ENCODE measurements around the gene RAB30. TPM values are rescaled to one million over a fixed set of nuclear protein-coding genes. Genes with fewer than 3 reads are reported as not detected.

Gene RAB30, protein sequence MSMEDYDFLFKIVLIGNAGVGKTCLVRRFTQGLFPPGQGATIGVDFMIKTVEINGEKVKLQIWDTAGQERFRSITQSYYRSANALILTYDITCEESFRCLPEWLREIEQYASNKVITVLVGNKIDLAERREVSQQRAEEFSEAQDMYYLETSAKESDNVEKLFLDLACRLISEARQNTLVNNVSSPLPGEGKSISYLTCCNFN
- total RNA-seq: 10 to 100 TPM in 4 of 5 experiments, 1 to 10 TPM in 1; 7.4 to 50.2 (median 24.7) TPM
- polyA plus RNA-seq: 10 to 100 TPM; 14.1 to 22.9 TPM
- 50.7 reads per million, percentile 71 among the genes with 10 or more reads in this experiment for total RNA-seq

- peaks cover 0 to 43% (median 19%) of the 10 kb centered on the region in 7 donors for H3K4me1 Mint-ChIP-seq
- ATAC-seq (peak; percentile 97), DNase-seq (peak; percentile 72 to 98 (median 92))
- H3K4me1 ChIP-seq (ENCODE audit: control insufficient read depth in 2 of 2, insufficient read depth in 2 of 2, low read length in 2 of 2): peaks cover 26 to 33% of the 10 kb centered on the region in 2 donors
- H3K27ac Mint-ChIP-seq: no peak within 1 kb of the TSS
- intact Hi-C loops (cut with micrococcal nuclease): loop anchor here (1.0 to 5.0 kb wide), 15 partner anchors 8 to 354 kb away; partner anchors contain the start of genes ANKRD42 (in 2 of the 2), CCDC90B (in 2 of the 2) and DDIAS (in 2 of the 2)
- H3K36me3 ChIP-seq (ENCODE audit: control insufficient read depth in 2 of 3, insufficient read depth in 3 of 3, low read length in 3 of 3): peaks cover 0 to 5% (median 0%) of the 10 kb centered on the region in 3 experiments
- CTCF ChIA-PET: interaction anchor here (0.5 to 1.6 kb wide), 5 partner anchors 85 to 190 kb away, joined by 3 to 5 read pairs (median 3); partner anchors contain the start of gene PCF11
- peak within 1 kb of the TSS; percentile 92 for H3K27ac ChIP-seq (ENCODE audit: low read depth, low read length)
- H3K4me3 ChIP-seq (ENCODE audit: low read length): peak within 1 kb of the TSS; percentile 89
- peaks cover 0 to 4% (median 0%) of the 10 kb centered on the region in 5 donors for H3K27me3 Mint-ChIP-seq
- H3K9me3 Mint-ChIP-seq: no peaks in the 10 kb centered on the region
- no peak within 1 kb of the TSS for H3K4me3 Mint-ChIP-seq
- no peaks in the 10 kb centered on the region for H3K27me3 ChIP-seq (ENCODE audit: control insufficient read depth in 2 of 2, insufficient read depth in 2 of 2, low read length in 2 of 2)
- peaks cover 0 to 28% (median 18%) of the 10 kb centered on the region in 5 donors for H3K36me3 Mint-ChIP-seq
- POLR2A ChIA-PET: interaction anchor here (0.5 to 7.8 kb wide), 25 partner anchors 9 to 205 kb away, joined by 3 to 140 read pairs (median 5); partner anchors contain the start of genes ANKRD42, DDIAS, PCF11 and PRCP
- no peaks in the 10 kb centered on the region for H3K9me3 ChIP-seq (ENCODE audit: control insufficient read depth in 2 of 3, low read length in 3 of 3)
Observed at GRCh38 chr11:83071567-83072349, at the start of gene RAB30. TSS of gene RAB30 (minus strand) at chr11:83071897. CDS start at chr11:82997316, 74,581 bp downstream.

- no peak overlapping the region for H3K4me3 ChIP-seq (ENCODE audit: low read length)
- intact Hi-C loops (cut with micrococcal nuclease): loop anchor here in 1 of 2 donors (1.0 kb wide), 1 partner anchor 73 kb away; the partner anchor contains the start of gene ANKRD42
- ChIA-PET CTCF (interaction anchor here (0.7 to 1.0 kb wide), 3 partner anchors 47 to 253 kb away, joined by 3 to 4 read pairs (median 4); partner anchors contain the start of gene DDIAS), POLR2A (interaction anchor here (0.6 to 15.5 kb wide), 4 partner anchors 15 to 46 kb away, joined by 3 to 192 read pairs (median 5); partner anchors contain the start of gene PCF11)
- H3K4me1 ChIP-seq (ENCODE audit: control insufficient read depth in 2 of 2, insufficient read depth in 2 of 2, low read length in 2 of 2): peaks cover 21 to 53% of the 10 kb centered on the region in 2 donors
- H3K36me3 ChIP-seq (ENCODE audit: control insufficient read depth in 2 of 3, insufficient read depth in 3 of 3, low read length in 3 of 3): no peaks in the 10 kb centered on the region
- no peaks in the 10 kb centered on the region for H3K27me3 Mint-ChIP-seq
- H3K27me3 ChIP-seq (ENCODE audit: control insufficient read depth in 2 of 2, insufficient read depth in 2 of 2, low read length in 2 of 2): no peaks in the 10 kb centered on the region
- peaks cover 16 to 77% (median 69%) of the 10 kb centered on the region in 7 donors for H3K4me1 Mint-ChIP-seq
- peak overlapping the region in 2 of 10 donors; percentile 25 to 36 for H3K4me3 Mint-ChIP-seq
- peaks cover 0 to 2% (median 0%) of the 10 kb centered on the region in 5 donors for H3K36me3 Mint-ChIP-seq
- DNase-seq (no peak), ATAC-seq (no peak)
- H3K9me3 Mint-ChIP-seq: no peaks in the 10 kb centered on the region
- H3K27ac ChIP-seq (ENCODE audit: low read depth, low read length): peak overlapping the region; percentile 38
- no peaks in the 10 kb centered on the region for H3K9me3 ChIP-seq (ENCODE audit: control insufficient read depth in 2 of 3, low read length in 3 of 3)
- H3K27ac Mint-ChIP-seq: peak overlapping the region in 8 of 9 donors; percentile 79 to 99 (median 95)
Observed at GRCh38 chr11:83120327-83120726, 48.6 kb upstream of the RAB30 start.

- ChIA-PET CTCF (no interaction called here), POLR2A (interaction anchor here (15.5 kb wide), 1 partner anchor 38 kb away, joined by 192 read pairs; the partner anchor contains the start of gene PCF11)
- Mint-ChIP-seq H3K36me3 (peaks cover 0 to 4% (median 0%) of the 10 kb centered on the region in 5 donors), H3K27me3 (no peaks in the 10 kb centered on the region), H3K9me3 (no peaks in the 10 kb centered on the region), H3K4me1 (peaks cover 15 to 86% (median 77%) of the 10 kb centered on the region in 7 donors), H3K4me3 (peak overlapping the region in 3 of 10 donors; percentile 61 to 92 (median 76)), H3K27ac (peak overlapping the region in 8 of 9 donors; percentile 79 to 99 (median 96))
- ATAC-seq (no peak), DNase-seq (no peak)
- H3K27me3 ChIP-seq (ENCODE audit: control insufficient read depth in 2 of 2, insufficient read depth in 2 of 2, low read length in 2 of 2): no peaks in the 10 kb centered on the region
- intact Hi-C loops (cut with micrococcal nuclease): no loop called here
- H3K36me3 ChIP-seq (ENCODE audit: control insufficient read depth in 2 of 3, insufficient read depth in 3 of 3, low read length in 3 of 3): no peaks in the 10 kb centered on the region
- H3K9me3 ChIP-seq (ENCODE audit: control insufficient read depth in 2 of 3, low read length in 3 of 3): no peaks in the 10 kb centered on the region
- peak overlapping the region; percentile 36 for H3K27ac ChIP-seq (ENCODE audit: low read depth, low read length)
- H3K4me1 ChIP-seq (ENCODE audit: control insufficient read depth in 2 of 2, insufficient read depth in 2 of 2, low read length in 2 of 2): peaks cover 27 to 53% of the 10 kb centered on the region in 2 donors
- no peak overlapping the region for H3K4me3 ChIP-seq (ENCODE audit: low read length)
Observed at GRCh38 chr11:83119216-83119615, 47.5 kb upstream of the RAB30 start.

GRCh38 chr11:83118814-83119213, 47.1 kb upstream of the RAB30 start:
- Mint-ChIP-seq H3K36me3 (peaks cover 0 to 4% (median 0%) of the 10 kb centered on the region in 5 donors), H3K9me3 (no peaks in the 10 kb centered on the region), H3K27me3 (no peaks in the 10 kb centered on the region), H3K4me3 (peak overlapping the region in 7 of 10 donors; percentile 18 to 92 (median 42)), H3K27ac (peak overlapping the region; percentile 60 to 99 (median 96)), H3K4me1 (peaks cover 14 to 86% (median 75%) of the 10 kb centered on the region in 7 donors)
- Histone ChIP-seq H3K4me1 (ENCODE audit: control insufficient read depth in 2 of 2, insufficient read depth in 2 of 2, low read length in 2 of 2) (peaks cover 27 to 53% of the 10 kb centered on the region in 2 donors), H3K27ac (ENCODE audit: low read depth, low read length) (peak overlapping the region; percentile 36), H3K36me3 (ENCODE audit: control insufficient read depth in 2 of 3, insufficient read depth in 3 of 3, low read length in 3 of 3) (no peaks in the 10 kb centered on the region), H3K9me3 (ENCODE audit: control insufficient read depth in 2 of 3, low read length in 3 of 3) (no peaks in the 10 kb centered on the region), H3K4me3 (ENCODE audit: low read length) (no peak overlapping the region), H3K27me3 (ENCODE audit: control insufficient read depth in 2 of 2, insufficient read depth in 2 of 2, low read length in 2 of 2) (no peaks in the 10 kb centered on the region)
- DNase-seq (no peak), ATAC-seq (no peak)
- intact Hi-C loops (cut with micrococcal nuclease): loop anchor here in 1 of 2 donors (1.0 kb wide), 2 partner anchors 10 to 159 kb away; no protein-coding TSS in a partner anchor
- ChIA-PET POLR2A (interaction anchor here (0.6 to 15.5 kb wide), 5 partner anchors 9 to 143 kb away, joined by 3 to 192 read pairs (median 6); partner anchors contain the start of genes PCF11 and RAB30), CTCF (interaction anchor here (0.8 kb wide), 1 partner anchor 222 kb away, joined by 3 read pairs; no protein-coding TSS in a partner anchor)

GRCh38 chr11:83116015-83116641, 44.4 kb upstream of the RAB30 start:
- DNase-seq: no peak
- Histone ChIP-seq H3K4me3 (ENCODE audit: low read length) (peak overlapping the region; percentile 31), H3K27me3 (ENCODE audit: control insufficient read depth in 2 of 2, insufficient read depth in 2 of 2, low read length in 2 of 2) (no peaks in the 10 kb centered on the region), H3K36me3 (ENCODE audit: control insufficient read depth in 2 of 3, insufficient read depth in 3 of 3, low read length in 3 of 3) (no peaks in the 10 kb centered on the region), H3K27ac (ENCODE audit: low read depth, low read length) (no peak overlapping the region), H3K9me3 (ENCODE audit: control insufficient read depth in 2 of 3, low read length in 3 of 3) (no peaks in the 10 kb centered on the region), H3K4me1 (ENCODE audit: control insufficient read depth in 2 of 2, insufficient read depth in 2 of 2, low read length in 2 of 2) (peaks cover 27 to 37% of the 10 kb centered on the region in 2 donors)
- Mint-ChIP-seq H3K9me3 (no peaks in the 10 kb centered on the region), H3K36me3 (peaks cover 0 to 10% (median 1%) of the 10 kb centered on the region in 5 donors), H3K4me3 (peak overlapping the region; percentile 46 to 95 (median 90)), H3K27ac (peak overlapping the region; percentile 12 to 98 (median 74)), H3K4me1 (peaks cover 9 to 67% (median 62%) of the 10 kb centered on the region in 7 donors), H3K27me3 (no peaks in the 10 kb centered on the region)
- ATAC-seq: no peak
- POLR2A ChIA-PET: interaction anchor here (0.6 to 15.5 kb wide), 11 partner anchors 9 to 215 kb away, joined by 3 to 192 read pairs (median 4); partner anchors contain the start of genes CCDC90B, DDIAS, PCF11 and PRCP
- intact Hi-C loops (cut with micrococcal nuclease): no loop called here
- CTCF ChIA-PET: no interaction called here

Measured in naive thymus-derived CD4-positive, alpha-beta T cell (primary cell).